Activated CD4-positive, CD25-positive, alpha-beta regulatory T cell treated with anti-CD3 and anti-CD28 coated beads, Interleukin-2, amount 50 U/mL, for 16 hours (primary cell): ENCODE results near the gene KRT2.

Experiments used
- DNase-seq: peaks from one replicate; pipeline ENCODE4 v3.0.0-alpha.2; 2020; ENCODE audit warnings: low read depth, low spot score

The KRT2 gene

DNA sequence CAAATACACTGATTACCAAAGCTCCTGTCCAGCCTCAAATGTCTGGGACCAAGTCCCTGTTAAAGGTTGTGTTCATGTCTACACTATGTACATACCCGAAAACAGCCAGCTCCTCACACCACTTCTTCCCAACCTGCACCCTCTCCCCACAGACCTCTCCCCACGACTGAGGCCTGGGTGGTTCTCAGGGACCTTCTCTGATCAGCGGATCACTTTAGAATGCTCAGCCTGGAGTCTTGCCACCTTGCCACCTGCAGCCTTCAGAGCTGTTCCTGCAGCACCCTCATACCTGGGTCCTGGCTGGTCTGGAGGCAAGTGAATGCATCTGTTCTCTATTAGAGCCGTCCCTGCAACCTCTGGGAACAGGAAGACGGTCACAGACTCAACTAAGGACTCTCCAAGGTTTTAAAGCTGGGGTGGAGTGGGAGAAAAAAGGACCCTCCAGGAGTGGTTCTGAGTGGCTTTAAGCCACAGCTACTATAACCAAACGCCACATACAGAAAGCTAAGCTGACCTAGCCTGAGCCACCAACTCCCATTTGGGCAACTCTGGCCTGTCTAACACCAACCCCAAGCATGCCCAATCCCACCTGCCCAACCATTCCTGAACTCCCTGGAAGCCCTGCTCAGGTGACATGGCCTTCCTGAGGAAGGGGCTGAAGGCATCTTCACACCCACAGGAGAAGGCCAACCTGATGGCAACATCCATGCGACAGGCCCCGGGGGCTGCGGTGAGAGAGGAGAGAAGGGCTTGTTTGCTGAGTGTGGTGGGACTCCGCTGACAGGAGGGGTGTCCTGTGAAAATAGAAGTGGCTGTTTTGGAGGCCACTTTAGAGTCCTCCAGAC, 8.6 kb downstream of the KRT2 start:
- no peak for DNase-seq

DNA sequence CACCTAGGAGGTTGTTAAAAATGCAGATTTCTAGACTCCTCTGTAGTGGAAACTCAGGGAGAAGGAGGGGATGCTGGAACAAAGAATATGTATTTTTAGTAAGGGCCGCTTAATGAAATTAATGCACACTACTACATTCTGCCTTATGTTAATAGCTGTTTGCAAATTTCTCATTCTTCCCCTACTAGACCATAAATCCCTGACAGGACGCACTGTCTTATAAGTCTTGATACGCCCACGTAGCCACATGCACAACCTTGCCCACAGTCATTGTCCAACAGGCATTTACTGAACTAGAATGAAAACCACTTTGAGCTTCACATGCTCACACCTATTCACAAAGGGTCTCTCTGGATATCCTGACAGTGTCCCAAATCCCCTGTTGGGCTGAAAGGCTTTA, 10.5 kb downstream of the KRT2 start:
- no peak for DNase-seq

DNA sequence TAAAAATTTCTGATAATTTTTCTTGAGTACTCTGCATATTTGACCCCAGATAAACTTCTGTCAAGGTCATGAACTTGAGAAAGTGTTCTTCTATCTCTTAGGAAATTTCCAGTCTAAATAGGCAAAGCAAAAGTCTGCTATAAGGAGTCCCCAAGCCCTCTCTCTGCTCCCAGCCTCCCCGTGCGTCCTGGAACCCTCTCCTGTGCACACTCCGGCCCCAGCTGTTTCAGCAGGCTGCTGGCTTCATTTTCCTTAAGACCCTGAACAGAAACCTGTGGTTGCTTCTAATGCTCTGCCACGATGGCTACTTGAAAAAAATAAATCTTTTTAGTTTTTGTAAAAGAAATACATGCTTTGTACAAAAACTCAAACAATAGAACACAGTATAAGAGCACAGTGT, 14.7 kb downstream of the KRT2 start:
- DNase-seq: no peak

DNA sequence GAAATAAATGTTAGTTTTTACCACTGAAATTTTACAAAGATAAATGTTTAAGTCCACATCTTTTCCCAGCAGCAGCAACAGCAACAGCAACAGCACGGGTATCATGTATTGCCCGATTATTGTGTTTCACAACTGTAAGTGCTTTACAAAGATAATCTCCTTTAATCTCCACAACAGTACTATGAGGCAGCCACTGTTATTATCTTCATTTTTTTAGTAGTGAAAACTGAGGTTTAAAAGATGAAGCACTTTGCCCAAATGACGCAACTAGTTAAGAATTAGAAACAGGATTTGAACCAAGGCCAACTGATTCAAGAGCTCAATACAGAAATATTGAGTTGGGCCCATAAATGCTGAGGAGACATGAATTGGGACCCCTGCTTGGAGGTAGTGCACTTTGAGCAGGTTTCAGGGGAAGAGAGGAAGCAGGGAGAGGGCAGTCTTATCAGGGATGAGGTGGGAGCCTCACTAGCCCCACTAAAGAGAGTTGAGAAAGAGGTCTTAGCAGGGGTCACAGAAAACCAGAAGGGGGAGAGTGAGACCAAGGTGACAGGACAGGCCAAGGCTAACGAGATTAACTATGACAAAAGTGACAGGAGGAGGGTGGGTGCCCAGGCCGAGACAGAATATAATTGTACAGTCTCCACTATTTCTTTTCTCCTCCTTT, 15.3 kb downstream of the KRT2 start:
- no peak for DNase-seq

DNA sequence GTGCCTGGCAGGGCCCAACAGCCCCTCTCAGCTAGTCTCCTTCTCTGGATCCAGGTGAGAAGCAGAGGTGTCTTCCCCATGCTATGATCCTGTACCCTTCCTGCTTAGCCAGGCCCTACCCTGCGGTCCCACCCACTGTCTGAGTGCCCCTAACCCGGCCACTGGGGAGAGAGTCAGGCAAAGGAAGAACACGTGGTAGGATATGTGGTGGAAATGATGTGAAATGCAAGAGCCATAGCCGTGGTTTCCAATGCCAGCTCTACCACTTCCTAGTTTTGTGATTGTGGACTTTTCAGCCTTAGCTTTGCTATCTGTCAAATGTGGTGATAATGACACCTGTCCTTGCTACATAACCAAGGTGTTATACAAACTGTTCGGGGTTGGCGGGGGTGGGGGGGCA, 15.8 kb downstream of the KRT2 start:
- DNase-seq: no peak

DNA sequence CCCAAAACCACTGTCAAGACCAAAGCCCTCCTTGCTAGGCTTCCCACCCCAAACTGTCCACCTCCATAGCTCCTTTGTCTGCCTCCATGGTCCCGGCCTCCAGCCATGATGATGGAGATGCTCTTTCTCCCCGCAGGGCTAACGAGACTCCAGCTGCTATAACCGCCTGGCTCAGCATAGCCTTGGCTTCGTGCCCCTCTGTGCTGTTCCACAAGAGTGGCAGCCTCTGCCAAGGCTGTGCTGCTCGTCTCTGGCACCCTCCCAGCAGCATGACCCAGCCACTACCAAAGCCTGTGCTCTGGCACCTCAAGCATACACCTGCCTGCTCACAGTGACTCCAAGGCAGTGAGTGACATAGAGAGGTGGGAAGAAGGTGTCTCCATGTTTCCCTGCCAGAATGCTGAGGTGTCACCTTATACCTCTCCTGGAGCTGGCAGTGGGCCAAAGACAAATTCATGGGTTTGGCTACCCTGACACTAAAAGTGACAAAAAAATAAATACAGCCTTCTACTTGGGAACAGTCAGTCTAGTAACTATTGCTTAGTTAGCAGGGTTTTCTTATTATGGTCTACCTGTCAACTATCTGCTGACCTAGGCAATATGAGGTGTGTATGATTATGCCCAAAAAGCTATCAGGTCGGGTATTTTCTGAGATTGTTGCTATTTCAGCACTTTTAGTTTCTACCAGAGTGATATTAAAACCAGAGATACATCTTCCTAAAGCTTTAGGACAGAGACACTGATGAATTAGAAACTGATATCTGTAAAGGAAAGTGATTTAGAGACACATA, 17.6 kb downstream of the KRT2 start:
- no peak for DNase-seq

DNA sequence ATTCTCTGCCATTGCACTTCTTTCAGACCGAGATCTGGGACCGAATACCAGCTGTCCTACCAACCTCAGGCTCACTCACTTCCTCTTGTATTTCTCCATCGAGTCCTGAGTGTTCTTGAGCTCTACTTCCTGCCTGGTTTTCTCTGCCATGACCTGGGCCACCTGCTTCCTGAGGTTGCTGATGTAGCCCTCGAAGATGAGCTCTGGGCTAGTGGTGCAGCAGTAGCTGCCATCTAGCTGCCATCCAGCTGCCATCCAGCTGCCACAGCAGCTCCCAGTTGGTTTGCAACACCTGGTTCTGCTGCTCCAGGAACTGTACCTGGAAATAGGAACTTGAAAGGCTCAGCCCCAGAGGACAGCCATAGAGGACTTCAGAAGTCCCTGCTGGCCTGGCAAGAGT, 18.6 kb downstream of the KRT2 start:
- no peak for DNase-seq

DNA sequence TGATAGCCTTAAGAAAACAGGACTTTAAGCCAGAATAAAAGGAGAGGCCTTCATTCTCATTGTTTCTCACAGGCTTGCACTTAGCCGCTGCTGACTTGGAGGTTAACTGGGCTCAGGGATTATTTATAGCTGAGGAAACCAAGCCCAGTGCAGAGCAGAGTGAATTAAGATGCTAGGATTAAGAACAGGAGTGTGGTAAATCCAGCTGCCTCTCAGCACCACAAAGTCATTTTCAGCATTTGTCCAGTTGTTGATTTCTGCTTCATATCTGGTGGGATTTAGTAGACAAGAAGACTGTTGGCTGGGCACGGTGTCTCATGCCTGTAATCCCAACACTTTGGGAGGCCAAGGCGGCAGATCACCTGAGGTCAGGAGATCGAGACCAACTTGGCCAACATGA, 19.4 kb downstream of the KRT2 start:
- DNase-seq: no peak

DNA sequence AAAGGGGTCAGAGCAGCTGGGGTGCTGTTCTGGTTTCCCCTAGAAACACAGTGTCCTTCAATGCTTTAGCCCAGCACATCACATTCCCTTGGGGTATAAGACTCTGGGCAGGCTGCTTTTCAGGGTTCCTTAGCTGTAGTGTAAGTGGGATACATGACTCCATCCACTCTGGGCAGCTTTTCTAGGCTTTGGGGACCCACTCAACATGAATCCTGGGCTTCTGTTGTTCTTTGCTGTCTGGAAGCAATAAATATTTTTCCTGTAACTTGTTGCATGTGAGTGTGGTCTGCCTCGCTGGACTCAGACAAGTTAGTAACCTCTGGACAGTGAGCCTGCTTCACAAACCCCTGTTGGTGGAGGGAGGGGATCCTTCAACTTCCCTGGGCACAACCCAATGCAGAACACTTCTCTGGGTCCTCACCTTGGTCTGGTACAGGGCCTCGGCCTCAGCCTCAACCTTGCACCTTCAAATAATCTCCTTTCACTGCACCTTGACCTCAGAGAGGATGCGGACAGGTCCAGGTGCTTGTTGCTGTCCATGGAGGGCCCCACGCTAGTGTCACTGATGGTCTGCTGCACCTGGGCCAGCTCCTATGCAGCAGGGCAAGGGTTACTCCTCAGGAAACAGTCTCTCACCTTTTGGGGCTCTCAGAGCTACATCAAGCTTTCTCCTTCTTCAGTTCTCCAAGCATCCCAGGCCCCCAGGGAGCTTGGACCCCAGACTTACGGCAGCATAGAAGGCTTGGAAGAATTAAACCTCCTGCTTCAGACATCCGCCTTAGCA, 20.1 kb downstream of the KRT2 start:
- no peak for DNase-seq

DNA sequence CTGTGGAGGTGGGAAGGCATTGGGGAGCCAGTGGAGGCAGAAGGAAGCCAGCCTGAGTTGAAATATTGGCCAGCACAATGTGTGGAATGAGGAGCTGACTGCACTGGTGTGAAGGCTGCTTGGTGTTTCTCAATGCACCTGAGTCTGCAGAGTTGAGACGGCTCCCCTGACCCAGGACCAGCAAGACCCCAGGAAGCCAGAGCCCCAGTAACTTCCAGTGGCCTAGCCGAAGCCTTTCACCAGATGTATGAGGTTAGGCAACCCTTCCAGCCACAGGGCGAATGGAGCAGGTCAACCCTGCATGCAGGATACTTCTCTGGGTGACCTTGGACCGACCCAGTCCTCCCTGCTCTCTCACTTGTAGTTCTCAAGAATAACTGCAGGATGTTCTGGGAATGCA, 20.7 kb downstream of the KRT2 start:
- no peak for DNase-seq

DNA sequence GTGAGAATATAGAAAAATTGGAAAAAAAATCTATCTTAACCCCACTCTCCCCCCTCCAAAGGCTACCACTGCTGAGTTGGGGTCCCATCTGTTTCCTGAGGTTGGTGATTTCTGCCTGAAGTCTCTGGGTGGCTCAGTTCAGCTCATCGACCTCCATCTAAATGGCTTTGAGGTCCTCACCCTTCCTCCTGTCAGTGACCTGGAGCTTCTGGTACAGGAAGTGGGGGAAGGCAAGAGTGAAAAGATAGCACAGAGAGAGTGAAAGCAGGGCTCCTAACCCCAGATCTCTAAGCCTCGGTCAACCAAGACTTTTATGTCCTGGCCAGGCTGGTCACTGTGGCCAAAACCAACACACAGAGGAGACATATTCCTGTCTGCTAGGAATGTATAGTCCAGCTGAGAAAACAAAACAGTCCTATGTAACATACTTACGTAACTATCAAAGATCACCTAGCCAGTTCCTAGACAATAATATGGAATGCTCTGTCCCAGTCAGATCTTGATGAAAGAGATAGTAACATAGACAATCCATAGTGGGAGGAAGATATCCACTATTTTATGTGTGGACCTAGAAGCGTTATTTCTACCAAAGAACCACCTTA, 21.3 kb downstream of the KRT2 start:
- DNase-seq: no peak

DNA sequence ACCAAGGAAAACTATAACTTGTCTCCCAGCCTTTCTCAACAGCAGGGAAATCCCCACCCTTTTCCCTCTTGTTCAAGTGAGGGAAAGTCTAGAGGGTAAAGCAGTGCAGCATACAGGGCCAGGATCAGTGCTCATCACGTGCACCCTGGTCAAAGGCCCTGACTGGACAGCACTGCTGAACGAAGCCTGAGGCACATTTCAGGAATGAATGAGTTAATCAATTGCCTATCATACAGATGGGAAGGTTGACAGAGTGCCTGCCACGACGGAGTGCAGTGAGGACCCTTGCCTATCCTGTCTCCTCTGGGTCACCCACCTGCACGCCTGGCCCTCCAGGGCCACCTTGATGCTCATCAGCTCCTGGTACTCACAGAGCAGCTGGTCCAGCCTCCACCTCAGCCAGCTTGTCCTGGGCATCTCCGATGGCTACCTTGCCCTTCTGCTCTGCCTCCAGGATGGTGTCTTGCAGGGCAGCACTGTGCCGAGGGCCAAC, 22.0 kb downstream of the KRT2 start:
- no peak for DNase-seq

DNA sequence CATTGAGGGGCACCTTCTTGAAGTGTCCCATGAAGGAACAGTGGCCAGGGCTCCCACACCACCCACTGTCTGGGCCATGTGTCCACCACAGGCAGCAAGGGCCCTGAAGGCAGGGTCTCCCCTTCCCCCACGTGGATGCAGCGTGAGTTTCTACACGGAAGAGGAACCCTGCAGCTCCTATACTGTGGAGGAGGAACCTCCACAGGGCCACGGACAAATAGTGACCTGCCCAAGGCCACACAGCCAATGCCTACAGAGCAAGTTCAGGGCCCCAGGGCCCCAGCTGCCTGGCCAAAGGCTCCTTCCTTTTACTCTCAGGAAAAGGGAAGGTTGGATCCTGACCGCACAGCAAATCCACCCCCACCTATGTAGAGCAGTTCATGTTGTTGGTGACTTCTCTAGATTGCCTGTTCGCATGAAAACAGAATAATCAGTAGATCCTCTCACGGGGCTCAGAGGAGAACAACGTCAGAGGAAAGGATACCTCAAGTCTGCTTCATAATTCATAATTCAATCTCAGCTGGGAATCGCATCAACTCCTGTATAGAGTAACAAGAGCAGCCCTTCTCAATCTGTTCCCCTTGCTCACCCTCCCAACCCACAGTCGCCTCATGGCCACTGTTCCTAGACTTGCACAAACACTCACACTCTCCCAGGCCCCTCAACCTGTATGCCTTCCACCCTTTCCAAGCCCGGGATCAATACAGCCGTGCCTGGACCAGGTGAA, 22.6 kb downstream of the KRT2 start:
- no peak for DNase-seq

DNA sequence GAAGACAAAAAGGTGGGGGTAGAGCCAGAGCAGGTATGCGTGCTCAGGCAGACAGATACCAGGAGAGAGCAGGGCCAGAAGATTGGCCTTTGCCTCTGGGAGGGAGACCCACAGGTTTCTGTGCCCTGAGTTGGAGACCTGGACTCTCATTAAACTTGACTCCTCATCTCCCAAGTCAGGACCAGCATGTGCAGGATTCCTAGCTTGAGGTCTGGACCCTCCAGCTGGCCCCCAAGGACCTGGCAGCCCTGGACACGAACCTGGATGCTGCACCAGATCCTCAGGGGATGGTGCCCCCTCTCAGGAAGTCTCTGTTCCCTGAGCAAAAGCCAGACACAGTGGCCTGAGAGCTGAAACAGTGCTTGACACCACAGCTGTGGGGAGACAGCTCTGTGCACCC, 23.2 kb downstream of the KRT2 start:
- DNase-seq: no peak

DNA sequence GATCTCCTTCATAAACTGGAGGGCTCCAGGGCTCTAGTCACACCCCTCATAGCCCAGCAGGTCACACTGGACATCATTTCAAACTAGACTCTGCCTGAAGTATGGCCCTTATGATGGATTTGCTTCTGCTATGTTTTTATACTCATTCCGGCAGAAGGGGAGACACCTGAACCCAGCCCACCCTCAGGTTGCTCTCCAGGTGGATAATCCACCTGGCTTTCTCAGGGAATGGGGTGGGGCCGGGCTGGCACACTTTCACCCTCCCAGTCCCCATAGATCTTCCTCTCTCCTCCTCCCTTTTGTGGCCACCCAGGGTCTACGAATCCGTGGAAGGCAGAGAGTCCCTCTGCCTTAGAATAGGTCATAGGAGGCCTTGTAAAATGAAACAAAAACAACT, 23.9 kb downstream of the KRT2 start:
- no peak for DNase-seq

DNA sequence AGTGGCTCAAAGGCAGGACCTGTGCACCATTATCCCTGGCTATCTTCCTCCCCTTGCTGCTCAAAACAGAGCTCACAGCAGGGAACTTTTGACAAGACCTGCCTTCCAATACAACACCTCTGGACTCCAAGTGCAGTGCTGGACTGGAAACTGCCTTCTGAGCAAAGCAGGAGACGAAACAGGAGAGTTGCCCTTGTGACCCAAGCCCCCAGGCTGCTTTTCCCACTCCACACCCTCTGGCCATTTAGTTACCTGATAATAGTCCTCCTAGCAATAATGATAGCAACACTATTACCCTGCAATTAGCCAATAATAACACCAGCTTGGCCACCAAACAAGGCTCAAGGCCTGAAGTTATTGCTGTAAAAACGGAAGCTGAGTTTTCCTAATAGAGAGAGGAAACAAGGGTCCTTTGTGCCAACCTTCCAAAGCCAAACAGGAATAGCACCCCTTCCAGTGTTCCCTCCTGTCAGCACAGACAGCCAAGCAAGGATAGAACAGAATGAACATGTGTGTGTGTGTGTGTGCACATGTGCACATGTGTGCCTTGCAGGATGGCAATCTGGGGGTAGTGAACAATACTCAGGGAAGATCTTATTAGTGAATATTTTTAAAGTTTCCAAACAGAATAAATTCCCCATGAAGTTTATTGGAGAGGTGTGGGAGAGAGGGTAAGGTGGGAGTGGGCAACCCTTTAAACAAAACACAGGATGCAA, 24.5 kb downstream of the KRT2 start:
- DNase-seq: no peak

DNA sequence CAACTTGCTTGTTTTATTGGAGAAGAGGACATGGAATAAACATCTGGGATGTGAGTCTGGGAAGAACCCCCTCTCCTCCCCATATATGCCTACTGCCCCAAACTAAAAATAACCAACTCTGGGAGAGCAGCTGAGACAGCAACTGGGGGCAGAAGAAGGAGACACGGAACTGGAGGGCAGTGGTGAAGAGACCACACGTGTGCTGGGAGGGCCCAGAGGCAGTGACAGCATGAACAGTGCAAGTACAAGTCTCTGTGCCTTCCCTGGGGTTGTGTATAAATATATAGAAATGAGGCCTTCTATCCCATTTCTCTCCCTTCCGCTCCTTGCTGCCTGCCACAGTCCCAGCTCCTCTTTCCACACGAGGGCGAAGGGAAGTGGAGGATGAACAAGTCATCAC, 29.7 kb downstream of the KRT2 start:
- no peak for DNase-seq

DNA sequence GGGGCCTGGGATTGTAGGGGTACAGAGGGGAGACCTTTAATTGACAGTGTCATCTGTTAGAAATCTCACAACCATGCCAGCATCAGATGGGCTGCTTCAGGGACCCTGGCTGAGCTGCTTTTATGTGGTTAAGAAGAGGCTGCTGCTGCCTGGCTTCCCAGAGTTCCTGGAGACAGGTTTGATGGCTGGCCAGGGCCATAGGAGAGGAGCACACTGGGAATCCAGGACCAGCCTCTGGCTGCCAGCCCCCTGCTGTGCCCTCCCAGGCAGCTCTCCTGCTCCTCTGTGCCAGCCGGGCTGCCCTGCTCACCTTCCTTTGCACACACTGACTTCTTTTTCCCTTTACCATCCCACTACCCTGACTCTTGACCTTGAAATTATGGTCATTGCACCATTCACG, 33.1 kb downstream of the KRT2 start:
- DNase-seq: no peak

DNA sequence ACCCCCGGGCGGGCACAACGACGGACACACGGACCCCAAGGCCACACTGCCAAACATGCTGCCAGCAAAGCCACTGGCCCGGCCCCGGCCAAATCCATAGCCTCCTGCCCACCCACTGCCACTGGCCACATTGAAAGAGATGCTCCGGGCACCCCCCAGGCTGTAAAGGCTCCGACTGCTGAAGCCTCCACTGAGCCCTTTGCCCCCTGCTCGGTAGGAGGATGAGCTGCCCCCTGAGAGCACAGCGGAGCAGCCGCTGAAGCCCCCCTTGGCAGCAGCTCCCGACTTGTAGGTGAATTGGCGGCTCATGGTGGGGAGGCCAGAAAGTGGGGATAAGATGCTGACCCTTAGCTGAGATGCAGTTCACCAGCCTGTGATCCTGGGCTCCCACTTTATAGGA, 33.8 kb downstream of the KRT2 start, which contains the start of gene KRT73:
TSS of gene KRT73 (minus strand) at position 344 of the 400 bp plus-strand sequence. CDS start at position 309, 35 bp downstream.
- DNase-seq: no peak

DNA sequence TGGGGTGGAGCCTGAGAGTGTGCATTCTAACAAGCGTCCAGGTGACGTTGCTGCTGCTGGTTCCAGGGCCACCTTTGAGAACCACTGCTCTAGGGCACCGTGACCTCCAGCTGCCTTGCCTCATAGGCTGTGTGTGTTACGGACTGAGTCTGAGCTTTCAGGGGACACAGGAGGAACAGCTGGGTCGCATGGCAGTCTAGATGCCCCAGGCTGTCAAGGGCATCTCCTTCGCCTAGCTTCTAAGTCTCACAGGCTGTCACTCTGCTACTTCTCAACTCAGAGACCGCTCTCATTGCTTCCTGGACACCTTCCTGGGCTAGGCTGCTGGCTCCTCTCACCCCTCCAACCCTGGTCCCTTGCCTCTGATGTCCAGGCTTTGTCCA, 34.6 kb downstream of the KRT2 start:
- no peak for DNase-seq
